Measurements from ENCODE around the gene KIAA0232. TPM values are rescaled to one million over a fixed set of nuclear protein-coding genes. Genes with fewer than 3 reads are reported as not detected.

KIAA0232 gene
- total RNA-seq, 2 experiments from 2014 or later: 12.8 to 13.3 TPM

DNA sequence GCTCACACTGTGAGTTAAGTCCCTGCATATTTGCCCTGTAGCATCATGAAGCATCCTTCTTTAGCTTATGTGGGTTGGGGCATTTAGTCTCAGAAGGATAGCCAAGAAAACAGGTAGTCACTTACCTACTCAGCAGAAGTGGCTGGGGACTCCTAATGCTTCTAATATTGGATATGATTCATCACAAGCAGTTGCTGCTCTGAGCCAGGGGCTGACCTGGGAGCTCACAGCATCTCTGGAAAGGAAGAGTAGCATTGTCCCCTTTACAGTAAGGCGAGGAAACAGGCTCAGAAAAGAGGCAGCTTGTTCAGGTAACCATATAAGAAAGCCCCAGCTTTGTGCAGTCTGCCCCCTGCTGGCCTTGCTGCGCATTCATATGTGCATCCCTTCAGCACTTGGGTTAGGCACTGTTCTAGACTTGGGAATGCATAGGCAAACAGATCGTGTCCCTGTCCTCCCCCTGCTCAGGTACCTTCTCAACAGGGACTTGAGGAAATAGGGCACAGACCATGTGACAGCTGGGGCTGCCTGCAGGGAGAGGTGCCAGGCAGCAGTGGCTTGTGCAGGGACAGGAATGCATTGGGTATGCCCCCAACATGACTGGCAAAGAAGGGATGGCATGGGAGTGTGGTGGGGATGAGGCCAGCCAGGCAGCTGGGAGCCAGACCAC lies 91.4 kb downstream of the KIAA0232 start:
- TF ChIP-seq, protein P1, sequence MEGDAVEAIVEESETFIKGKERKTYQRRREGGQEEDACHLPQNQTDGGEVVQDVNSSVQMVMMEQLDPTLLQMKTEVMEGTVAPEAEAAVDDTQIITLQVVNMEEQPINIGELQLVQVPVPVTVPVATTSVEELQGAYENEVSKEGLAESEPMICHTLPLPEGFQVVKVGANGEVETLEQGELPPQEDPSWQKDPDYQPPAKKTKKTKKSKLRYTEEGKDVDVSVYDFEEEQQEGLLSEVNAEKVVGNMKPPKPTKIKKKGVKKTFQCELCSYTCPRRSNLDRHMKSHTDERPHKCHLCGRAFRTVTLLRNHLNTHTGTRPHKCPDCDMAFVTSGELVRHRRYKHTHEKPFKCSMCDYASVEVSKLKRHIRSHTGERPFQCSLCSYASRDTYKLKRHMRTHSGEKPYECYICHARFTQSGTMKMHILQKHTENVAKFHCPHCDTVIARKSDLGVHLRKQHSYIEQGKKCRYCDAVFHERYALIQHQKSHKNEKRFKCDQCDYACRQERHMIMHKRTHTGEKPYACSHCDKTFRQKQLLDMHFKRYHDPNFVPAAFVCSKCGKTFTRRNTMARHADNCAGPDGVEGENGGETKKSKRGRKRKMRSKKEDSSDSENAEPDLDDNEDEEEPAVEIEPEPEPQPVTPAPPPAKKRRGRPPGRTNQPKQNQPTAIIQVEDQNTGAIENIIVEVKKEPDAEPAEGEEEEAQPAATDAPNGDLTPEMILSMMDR (IDR thresholded peaks at IDR 0.05): peak; percentile 87
- H3K27ac Mint-ChIP-seq: peak overlapping the region; percentile 46
- H3K4me1 Mint-ChIP-seq (ENCODE audit: low read depth): no peaks in the 10 kb centered on the region
- ATAC-seq: peak; percentile 94
- intact Hi-C loops (cut with micrococcal nuclease): loop anchor here (1.0 to 5.0 kb wide), 2 partner anchors 92 to 154 kb away; partner anchors contain the start of gene KIAA0232
- POLR2A ChIA-PET: interaction anchor here (0.6 to 2.7 kb wide), 11 partner anchors 11 to 201 kb away, joined by 3 to 15 read pairs (median 3); partner anchors contain the start of genes BLOC1S4 and GRPEL1
- H3K27me3 Mint-ChIP-seq: no peaks in the 10 kb centered on the region
- CTCF ChIA-PET: interaction anchor here (0.6 to 7.5 kb wide), 65 partner anchors 10 to 233 kb away, joined by 3 to 205 read pairs (median 5); partner anchors contain the start of genes BLOC1S4, GRPEL1, MRFAP1 and MRFAP1L1
- H3K4me3 Mint-ChIP-seq: no peak overlapping the region
- peak; percentile 90 for DNase-seq
- peaks cover 20% of the 10 kb centered on the region for H3K36me3 Mint-ChIP-seq (ENCODE audit: low read depth)
- H3K9me3 Mint-ChIP-seq: no peaks in the 10 kb centered on the region

DNA sequence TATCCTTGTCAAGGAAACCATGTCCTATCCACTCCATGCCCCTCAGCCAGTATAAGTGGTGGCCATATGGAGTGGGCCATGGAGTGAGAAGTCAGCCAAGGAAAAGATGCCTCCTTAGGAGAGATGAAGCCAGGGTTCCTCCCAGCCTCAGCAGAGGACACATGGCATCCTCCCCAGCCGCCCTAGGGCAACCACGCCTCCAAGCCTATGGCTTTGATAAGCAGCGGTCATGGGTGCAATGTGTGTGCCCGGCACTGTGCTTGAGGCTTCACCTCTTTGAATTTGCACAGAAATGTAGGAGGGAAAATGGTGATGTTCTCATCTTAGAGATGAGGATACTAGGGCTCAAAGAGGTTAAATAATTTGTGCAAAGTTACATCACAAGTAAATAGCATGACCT lies 92.5 kb downstream of the KIAA0232 start:
- no peaks in the 10 kb centered on the region for H3K27me3 Mint-ChIP-seq
- H3K4me3 Mint-ChIP-seq: no peak overlapping the region
- peaks cover 23% of the 10 kb centered on the region for H3K36me3 Mint-ChIP-seq (ENCODE audit: low read depth)
- TF ChIP-seq, protein P1 (IDR thresholded peaks at IDR 0.05): no peak
- DNase-seq (no peak), ATAC-seq (no peak)
- no peaks in the 10 kb centered on the region for H3K9me3 Mint-ChIP-seq
- ChIA-PET POLR2A (interaction anchor here (0.6 kb wide), 1 partner anchor 201 kb away, joined by 3 read pairs; no protein-coding TSS in a partner anchor), CTCF (interaction anchor here (1.7 to 7.5 kb wide), 15 partner anchors 10 to 211 kb away, joined by 5 to 205 read pairs (median 10); partner anchors contain the start of gene BLOC1S4)
- no peak overlapping the region for H3K27ac Mint-ChIP-seq
- H3K4me1 Mint-ChIP-seq (ENCODE audit: low read depth): no peaks in the 10 kb centered on the region
- intact Hi-C loops (cut with micrococcal nuclease): loop anchor here (1.0 to 5.0 kb wide), 2 partner anchors 93 to 155 kb away; partner anchors contain the start of gene KIAA0232

DNA sequence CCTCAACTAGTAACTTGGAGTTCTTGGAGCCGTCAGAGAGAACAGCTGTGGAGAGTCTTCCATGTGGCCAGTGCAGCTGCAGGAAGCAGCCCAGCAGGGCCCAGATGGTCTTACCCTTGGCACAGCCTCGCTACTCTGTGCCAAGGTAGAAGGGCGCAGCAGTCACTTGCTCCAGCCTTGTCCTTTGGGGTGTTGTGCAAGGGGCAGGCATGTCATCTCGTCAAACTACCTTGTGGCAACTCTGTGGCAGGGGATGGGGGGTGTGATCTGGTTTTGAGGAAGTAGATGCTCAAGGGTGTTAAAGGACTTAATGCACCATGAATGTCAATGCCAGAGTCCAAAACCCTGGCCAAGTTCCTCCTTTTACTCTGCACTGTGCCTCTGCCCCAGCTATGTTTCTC lies 92.9 kb downstream of the KIAA0232 start:
- intact Hi-C loops (cut with micrococcal nuclease): no loop called here
- no peak for ATAC-seq
- H3K27ac Mint-ChIP-seq: no peak overlapping the region
- no peaks in the 10 kb centered on the region for H3K9me3 Mint-ChIP-seq
- no peak overlapping the region for H3K4me3 Mint-ChIP-seq
- no peak for DNase-seq
- H3K36me3 Mint-ChIP-seq (ENCODE audit: low read depth): peaks cover 23% of the 10 kb centered on the region
- TF ChIP-seq, protein P1 (IDR thresholded peaks at IDR 0.05): no peak
- no peaks in the 10 kb centered on the region for H3K27me3 Mint-ChIP-seq
- CTCF ChIA-PET: interaction anchor here (1.3 to 7.5 kb wide), 8 partner anchors 10 to 200 kb away, joined by 4 to 205 read pairs (median 26); partner anchors contain the start of gene BLOC1S4
- POLR2A ChIA-PET: no interaction called here
- no peaks in the 10 kb centered on the region for H3K4me1 Mint-ChIP-seq (ENCODE audit: low read depth)

DNA sequence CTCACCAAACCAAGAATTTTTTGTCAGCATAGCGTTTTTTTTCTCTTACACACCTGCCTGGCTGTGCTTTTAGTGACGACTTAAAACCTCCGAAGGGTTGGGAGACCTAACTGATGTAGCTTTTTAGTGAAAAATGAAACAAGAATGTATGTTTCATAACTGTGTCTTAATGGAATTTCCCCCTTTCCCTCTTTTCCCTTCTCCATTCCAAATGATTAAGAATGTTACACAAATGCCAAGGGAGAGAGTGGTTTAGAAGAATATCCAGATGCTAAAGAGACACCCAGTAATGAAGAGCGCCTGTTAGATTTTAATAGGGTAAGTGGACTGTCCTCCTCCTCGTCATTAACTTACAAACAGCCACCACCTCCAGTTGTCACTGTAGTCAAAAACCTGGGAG lies 93.9 kb downstream of the KIAA0232 start:
- ATAC-seq (no peak), DNase-seq (no peak)
- ChIA-PET CTCF (interaction anchor here (0.9 to 7.5 kb wide), 4 partner anchors 9 to 166 kb away, joined by 3 to 205 read pairs (median 31); partner anchors contain the start of gene BLOC1S4), POLR2A (interaction anchor here (1.0 kb wide), 1 partner anchor 9 kb away, joined by 3 read pairs; no protein-coding TSS in a partner anchor)
- H3K4me1 Mint-ChIP-seq (ENCODE audit: low read depth): no peaks in the 10 kb centered on the region
- H3K9me3 Mint-ChIP-seq: no peaks in the 10 kb centered on the region
- intact Hi-C loops (cut with micrococcal nuclease): no loop called here
- H3K27ac Mint-ChIP-seq: no peak overlapping the region
- peaks cover 26% of the 10 kb centered on the region for H3K36me3 Mint-ChIP-seq (ENCODE audit: low read depth)
- TF ChIP-seq, protein P1 (IDR thresholded peaks at IDR 0.05): no peak
- no peaks in the 10 kb centered on the region for H3K27me3 Mint-ChIP-seq
- no peak overlapping the region for H3K4me3 Mint-ChIP-seq

DNA sequence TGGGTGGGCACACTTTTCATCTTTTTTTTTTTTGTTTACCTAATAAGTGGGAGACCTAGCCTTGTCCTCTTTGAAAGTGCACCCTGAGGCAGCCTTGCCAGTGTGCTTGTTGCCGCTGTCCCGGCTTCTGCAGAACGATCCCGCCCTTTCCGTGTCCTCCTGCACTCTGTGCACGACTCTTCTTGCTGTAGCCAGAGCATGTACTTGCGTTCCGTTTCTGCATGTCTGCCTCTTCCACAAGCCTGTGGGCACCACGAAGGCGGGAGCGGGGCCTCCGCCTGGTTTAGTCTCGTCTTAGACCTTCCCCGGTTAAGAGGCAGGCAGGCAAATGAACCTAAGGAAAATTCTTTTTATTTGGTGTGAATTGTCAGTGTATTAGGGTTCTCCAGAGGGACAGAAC lies 94.5 kb downstream of the KIAA0232 start:
- H3K4me3 Mint-ChIP-seq: no peak overlapping the region
- intact Hi-C loops (cut with micrococcal nuclease): no loop called here
- TF ChIP-seq, protein P1 (IDR thresholded peaks at IDR 0.05): no peak
- POLR2A ChIA-PET: no interaction called here
- no peaks in the 10 kb centered on the region for H3K27me3 Mint-ChIP-seq
- no peaks in the 10 kb centered on the region for H3K4me1 Mint-ChIP-seq (ENCODE audit: low read depth)
- no peaks in the 10 kb centered on the region for H3K9me3 Mint-ChIP-seq
- H3K36me3 Mint-ChIP-seq (ENCODE audit: low read depth): peaks cover 23% of the 10 kb centered on the region
- ATAC-seq (no peak), DNase-seq (no peak)
- H3K27ac Mint-ChIP-seq: no peak overlapping the region
- CTCF ChIA-PET: interaction anchor here (7.5 kb wide), 1 partner anchor 158 kb away, joined by 205 read pairs; the partner anchor contains the start of gene BLOC1S4

Data from activated CD8-positive, alpha-beta T cell treated with anti-CD3 and anti-CD28 coated beads for 36 hours (primary cell).